Raji (cell line): ENCODE results near the gene TAPBPL.

Source experiments
- POLR2A ChIP-seq: IDR thresholded peaks from 2 replicates; pipeline ENCODE4 v1.6.1; 2011; ENCODE audit warnings: low read depth, low read length, control low read depth; ENCODE audit not compliant: insufficient read depth

TAPBPL gene

DNA sequence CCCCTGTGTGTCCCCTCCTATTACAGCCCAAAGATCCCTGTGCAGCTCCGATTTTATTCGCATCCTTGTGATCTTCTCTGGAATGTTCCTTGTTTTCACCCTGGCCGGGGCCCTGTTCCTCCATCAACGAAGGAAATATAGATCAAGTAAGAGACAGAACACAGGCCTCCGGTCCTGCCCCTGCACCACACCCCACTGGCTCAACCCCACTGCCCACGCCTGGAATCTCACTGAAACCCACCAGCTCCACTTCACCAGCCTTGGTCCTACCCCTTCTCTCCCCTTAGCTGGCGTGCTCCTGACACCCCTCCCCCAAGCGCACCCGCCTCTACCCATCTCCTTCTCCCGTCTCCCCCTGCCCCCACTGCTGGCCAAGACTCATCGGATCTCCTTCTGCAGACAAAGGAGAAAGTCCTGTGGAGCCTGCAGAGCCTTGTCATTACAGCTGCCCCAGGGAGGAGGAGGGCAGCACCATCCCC lies 934 bp upstream of the TAPBPL start:
- no peak for TF ChIP-seq POLR2A

DNA sequence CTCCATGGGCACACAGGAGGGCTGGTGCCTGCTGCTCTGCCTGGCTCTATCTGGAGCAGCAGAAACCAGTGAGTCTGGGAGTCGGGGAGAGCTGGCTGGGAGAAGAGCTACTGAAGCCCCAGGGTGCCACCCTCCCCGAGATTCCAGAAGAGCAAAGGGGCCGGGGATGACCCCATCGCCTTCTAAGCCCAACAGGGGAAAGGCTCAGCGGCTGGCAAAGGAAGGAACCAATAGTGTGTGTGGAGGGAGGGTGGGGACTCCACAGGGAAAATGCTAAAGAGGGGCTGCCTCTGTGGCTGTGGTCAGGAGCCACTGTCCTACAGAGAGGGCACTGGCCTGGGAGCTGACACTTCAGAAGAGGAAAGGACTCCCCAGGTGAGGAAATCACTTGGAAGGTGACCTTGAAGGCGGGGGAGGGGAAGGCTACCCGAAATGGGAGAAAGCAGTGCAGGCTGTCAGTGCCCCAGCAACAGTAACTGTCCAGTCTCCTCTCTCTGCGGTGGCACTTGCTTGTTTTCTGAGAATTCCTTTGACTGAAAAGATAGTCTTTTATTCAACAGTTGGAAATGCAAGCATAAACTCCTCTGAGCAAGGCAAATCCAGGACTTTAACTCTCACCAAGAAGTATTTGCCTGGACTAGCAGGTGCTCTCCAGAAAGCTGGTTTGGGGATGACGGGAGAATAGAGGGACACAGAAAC lies 552 bp downstream of the TAPBPL start:
- TF ChIP-seq POLR2A = no peak; the same call in 1 of the 2 replicates

GRCh38 chr12:6452944-6453630 lies 1.2 kb downstream of the TAPBPL start:
- TF ChIP-seq POLR2A = 0 out of 2 replicates have a peak, but pooled peaks have one; percentile 40

DNA sequence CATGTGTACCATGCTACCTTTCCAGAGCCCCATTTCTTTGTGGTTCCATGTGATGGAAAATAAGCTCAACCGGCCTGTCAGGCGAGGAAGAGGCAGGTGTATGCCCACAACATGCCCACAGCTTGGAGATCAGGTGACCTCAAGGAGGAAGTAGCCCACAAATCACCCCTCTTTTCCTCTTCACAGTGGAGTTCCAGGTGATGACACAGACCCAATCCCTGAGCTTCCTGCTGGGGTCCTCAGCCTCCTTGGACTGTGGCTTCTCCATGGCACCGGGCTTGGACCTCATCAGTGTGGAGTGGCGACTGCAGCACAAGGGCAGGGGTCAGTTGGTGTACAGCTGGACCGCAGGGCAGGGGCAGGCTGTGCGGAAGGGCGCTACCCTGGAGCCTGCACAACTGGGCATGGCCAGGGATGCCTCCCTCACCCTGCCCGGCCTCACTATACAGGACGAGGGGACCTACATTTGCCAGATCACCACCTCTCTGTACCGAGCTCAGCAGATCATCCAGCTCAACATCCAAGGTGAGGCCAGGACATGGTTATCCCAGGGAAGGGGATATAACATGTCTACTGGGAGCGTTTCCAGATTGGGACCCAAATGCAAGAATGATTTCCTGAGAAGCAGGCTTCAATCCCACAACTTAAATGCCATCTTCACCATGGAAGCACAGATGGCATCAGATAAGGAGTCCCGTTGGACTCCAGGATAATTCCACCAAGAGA lies 5.5 kb downstream of the TAPBPL start:
- TF ChIP-seq POLR2A = 0 out of 2 replicates have a peak, but pooled peaks have one; percentile 25

DNA sequence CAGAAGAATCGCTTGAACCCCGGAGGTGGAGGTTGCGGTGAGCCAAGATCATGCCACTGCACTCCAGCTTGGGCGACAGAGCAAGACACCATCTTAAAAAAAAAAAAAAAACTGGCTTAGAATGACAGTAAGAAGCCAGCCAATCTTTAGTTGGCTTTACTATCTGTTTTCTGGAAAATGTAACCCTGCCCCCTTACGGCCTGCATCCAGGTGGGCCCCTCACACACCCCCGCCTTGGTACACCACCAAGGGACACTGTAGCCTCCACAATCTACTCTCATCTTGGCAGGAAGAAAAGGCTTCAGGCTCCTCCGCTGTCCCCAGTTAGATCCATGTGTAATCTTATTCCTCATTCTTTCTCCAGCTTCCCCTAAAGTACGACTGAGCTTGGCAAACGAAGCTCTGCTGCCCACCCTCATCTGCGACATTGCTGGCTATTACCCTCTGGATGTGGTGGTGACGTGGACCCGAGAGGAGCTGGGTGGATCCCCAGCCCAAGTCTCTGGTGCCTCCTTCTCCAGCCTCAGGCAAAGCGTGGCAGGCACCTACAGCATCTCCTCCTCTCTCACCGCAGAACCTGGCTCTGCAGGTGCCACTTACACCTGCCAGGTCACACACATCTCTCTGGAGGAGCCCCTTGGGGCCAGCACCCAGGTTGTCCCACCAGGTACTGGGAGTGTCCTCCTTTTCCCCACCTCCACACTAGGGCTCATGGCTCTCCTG lies 6.6 kb downstream of the TAPBPL start:
- 0 out of 2 replicates have a peak, but pooled peaks have one; percentile 23 for TF ChIP-seq POLR2A

DNA sequence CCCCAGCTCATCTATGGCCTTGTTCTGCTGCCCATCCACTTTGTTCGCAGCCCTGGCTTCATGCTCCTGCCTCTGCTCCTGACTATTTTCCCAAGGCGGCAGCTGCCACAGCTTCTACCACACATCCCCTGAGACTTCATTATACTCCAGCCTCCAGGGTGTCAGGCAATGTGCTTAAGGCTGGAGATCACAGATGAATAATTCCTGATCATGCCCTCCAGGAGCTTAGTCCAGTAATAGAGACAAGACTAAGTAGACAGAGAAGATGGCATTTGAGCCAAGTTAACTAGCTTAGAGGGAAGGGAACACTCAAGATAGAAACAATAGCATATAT lies 7.1 kb downstream of the TAPBPL start:
- TF ChIP-seq POLR2A = no peak

DNA sequence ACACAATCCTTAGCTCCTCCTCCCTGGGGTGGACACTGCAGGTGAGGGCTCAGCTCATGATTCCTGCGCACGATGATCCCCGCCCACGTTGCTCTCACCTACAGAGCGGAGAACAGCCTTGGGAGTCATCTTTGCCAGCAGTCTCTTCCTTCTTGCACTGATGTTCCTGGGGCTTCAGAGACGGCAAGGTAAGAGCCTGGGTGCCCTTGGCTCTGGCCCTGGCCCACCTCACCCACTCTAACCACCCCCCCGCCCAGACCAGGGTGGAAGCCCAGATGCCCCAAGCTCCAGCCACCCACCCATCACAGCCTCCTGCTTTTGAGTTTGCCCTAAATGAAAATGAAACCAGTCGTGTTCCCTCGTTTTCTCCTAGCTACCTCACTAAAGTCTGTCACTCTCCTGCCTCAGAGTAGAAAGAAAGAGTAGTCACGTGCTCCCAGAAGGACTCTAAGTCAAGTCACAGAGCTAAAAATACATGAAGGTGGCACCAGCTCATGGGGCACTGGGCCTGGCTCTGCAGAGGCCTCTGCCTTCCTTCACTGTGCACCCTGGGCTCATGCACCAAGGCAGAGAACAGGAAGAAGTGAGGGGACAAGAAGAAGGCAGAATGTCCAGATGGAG lies 9.0 kb downstream of the TAPBPL start:
- TF ChIP-seq POLR2A = no peak

DNA sequence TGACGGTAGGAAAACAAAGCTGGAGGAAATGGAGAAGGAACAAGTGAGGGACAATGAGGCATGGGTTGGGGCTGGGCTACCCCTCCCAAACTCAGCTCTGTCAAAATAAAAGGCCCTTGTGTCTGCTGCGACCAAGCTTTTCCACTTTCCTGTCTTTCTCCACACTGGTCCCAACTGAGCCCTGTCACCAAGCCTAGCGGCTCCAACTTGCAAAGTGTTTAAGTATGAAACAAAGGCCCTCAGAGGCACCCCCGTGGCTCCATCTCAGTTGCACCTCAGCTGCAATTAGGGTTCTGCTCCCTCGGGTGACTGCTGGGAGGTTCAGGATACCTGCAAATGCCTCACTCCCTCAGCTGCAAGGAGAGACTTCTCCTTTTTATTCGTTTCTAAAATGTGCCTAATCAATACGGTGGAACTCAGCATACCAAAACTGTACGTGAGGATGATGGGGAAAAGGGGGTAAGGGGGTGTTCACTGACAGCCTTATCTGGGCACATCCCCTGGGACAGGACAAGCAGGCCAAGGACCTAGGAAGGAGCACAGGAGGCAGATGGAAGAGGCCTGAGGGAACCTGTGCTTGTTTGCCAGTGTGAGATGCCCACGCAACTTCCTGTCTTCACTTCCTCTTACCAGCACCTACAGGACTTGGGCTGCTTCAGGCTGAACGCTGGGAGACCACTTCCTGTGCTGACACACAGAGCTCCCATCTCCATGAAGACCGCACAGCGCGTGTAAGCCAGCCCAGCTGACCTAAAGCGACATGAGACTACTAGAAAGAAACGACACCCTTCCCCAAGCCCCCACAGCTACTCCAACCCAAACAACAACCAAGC lies 9.8 kb downstream of the TAPBPL start:
- peak; percentile 69 for TF ChIP-seq POLR2A

- TF ChIP-seq POLR2A = no peak
These were observed 10.6 kb downstream of the TAPBPL start for GRCh38 chr12:6462234-6462995.

DNA sequence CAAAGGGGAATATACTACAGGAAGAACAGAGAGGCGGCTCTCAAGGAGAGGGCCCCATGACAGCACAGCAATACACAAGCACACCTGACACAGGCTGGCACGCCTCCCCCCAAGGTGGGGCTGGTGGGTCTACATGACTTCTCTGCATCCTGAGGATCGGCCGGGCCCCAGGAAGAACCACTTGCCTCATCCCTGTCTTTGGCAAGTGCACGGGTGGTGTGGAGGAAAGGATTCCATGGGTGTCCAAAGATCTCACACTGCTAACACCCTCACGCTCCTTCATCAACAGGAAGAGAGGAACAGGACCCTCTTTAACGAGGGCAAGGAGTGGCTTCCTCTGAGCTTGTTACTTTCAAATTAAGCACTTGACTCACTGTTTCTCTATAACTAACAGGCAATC lies 11.4 kb downstream of the TAPBPL start:
- no peak for TF ChIP-seq POLR2A

DNA sequence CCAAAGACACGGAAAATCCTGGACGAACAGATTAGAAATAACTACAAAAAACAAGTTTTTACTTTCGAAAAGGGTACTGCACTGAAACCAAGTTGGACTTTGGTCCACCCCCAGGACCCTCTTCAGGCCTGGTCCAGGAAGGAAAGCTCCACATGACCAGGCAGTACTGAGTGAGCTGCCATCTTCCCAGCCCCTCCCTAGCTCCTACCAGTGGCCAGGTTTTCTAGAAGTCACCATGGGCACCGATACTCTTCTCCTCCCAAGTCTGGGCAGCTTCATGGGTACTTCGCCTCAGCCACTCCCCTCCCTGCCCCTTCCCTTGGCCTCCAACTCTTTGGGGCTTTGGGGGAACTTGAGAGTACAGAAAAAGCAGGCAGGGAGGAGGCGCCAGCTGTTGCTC lies 12.0 kb downstream of the TAPBPL start:
- TF ChIP-seq POLR2A = no peak

GRCh38 chr12:6464531-6464930 lies 12.7 kb downstream of the TAPBPL start:
- TF ChIP-seq POLR2A = no peak
